ENCODE measurements around the gene SERPINE2. TPM values are rescaled to one million over a fixed set of nuclear protein-coding genes. Genes with fewer than 3 reads are reported as not detected.

SERPINE2 gene
- total RNA-seq, 4 donors from 2014 or later: 6.1 to 33.3 (median 20.3) TPM

- intact Hi-C loops (cut with DNase I): no loop called here
- 33 to 34% methylated on average over 5 of the region's 5 CpGs for WGBS, 2 donors
- TF ChIP-seq POLR2A (IDR thresholded peaks at IDR 0.05) (no peak), CTCF (IDR thresholded peaks at IDR 0.05) (peak; percentile 31 to 81 (median 74))
- DNase-seq: peak; percentile 63 to 67
- Histone ChIP-seq H3K4me3 (replicated peaks in 1 of 3) (no peak overlapping the region), H3K4me1 (peaks cover 0 to 6% of the 10 kb centered on the region in 2 donors), H3K36me3 (no peaks in the 10 kb centered on the region), H3K27ac (no peak overlapping the region), H3K9me3 (no peaks in the 10 kb centered on the region), H3K27me3 (no peaks in the 10 kb centered on the region)
These were observed 45.4 kb downstream of the SERPINE2 start for GRCh38 chr2:223993634-223994232.

- Histone ChIP-seq H3K36me3 (no peaks in the 10 kb centered on the region), H3K4me1 (peaks cover 0 to 6% of the 10 kb centered on the region in 2 donors), H3K27me3 (no peaks in the 10 kb centered on the region), H3K9me3 (no peaks in the 10 kb centered on the region), H3K4me3 (replicated peaks in 1 of 3) (no peak overlapping the region), H3K27ac (peak overlapping the region; percentile 53 to 69 (median 67))
- intact Hi-C loops (cut with DNase I): no loop called here
- DNase-seq: peak; percentile 87 to 88
- WGBS, 2 donors: 25 to 56% methylated on average over 12 of the region's 12 CpGs
- TF ChIP-seq POLR2A (IDR thresholded peaks at IDR 0.05): no peak
- TF ChIP-seq CTCF (IDR thresholded peaks at IDR 0.05): no peak
These were observed 47.5 kb downstream of the SERPINE2 start for GRCh38 chr2:223991611-223992010.

- DNase-seq: no peak
- TF ChIP-seq POLR2A (IDR thresholded peaks at IDR 0.05): no peak
- no peak for TF ChIP-seq CTCF (IDR thresholded peaks at IDR 0.05)
- Histone ChIP-seq H3K27ac (no peak overlapping the region), H3K4me3 (replicated peaks in 1 of 3) (no peak overlapping the region), H3K9me3 (no peaks in the 10 kb centered on the region), H3K36me3 (no peaks in the 10 kb centered on the region), H3K4me1 (peaks cover 0 to 6% of the 10 kb centered on the region in 2 donors), H3K27me3 (no peaks in the 10 kb centered on the region)
- intact Hi-C loops (cut with DNase I): no loop called here
- 77 to 85% methylated on average over 3 of the region's 3 CpGs for WGBS, 2 donors
These were observed 49.2 kb downstream of the SERPINE2 start for GRCh38 chr2:223989856-223990232.

- WGBS, 2 donors: 82% methylated on average over 10 of the region's 10 CpGs
- TF ChIP-seq CTCF (IDR thresholded peaks at IDR 0.05) (peak in 2 of 6 experiments; percentile 24 to 31), POLR2A (IDR thresholded peaks at IDR 0.05) (no peak)
- H3K4me3 ChIP-seq (replicated peaks in 1 of 3): no peak overlapping the region
- no peaks in the 10 kb centered on the region for H3K9me3 ChIP-seq
- peaks cover 0 to 6% of the 10 kb centered on the region in 2 donors for H3K4me1 ChIP-seq
- no peaks in the 10 kb centered on the region for H3K36me3 ChIP-seq
- peak; percentile 48 to 57 for DNase-seq
- H3K27me3 ChIP-seq: no peaks in the 10 kb centered on the region
- intact Hi-C loops (cut with DNase I): no loop called here
- no peak overlapping the region for H3K27ac ChIP-seq
These were observed 49.8 kb downstream of the SERPINE2 start for GRCh38 chr2:223989206-223989855.

GRCh38 chr2:223981241-223981640 is 57.8 kb downstream of the SERPINE2 start:
- Histone ChIP-seq H3K9me3 (no peaks in the 10 kb centered on the region), H3K4me3 (replicated peaks in 1 of 3) (no peak overlapping the region), H3K4me1 (no peaks in the 10 kb centered on the region), H3K27ac (no peak overlapping the region), H3K27me3 (no peaks in the 10 kb centered on the region), H3K36me3 (no peaks in the 10 kb centered on the region)
- no peak for TF ChIP-seq CTCF (IDR thresholded peaks at IDR 0.05)
- intact Hi-C loops (cut with DNase I): no loop called here
- no peak for DNase-seq
- WGBS, 2 donors: 91 to 100% methylated on average over 1 of the region's 1 CpG
